GM19239 (cell line): Measurements from ENCODE around the gene LATS1.
"Not testable (repeated sequence)": the region's sequence is repeated elsewhere in the genome, so short reads cannot be mapped to it uniquely, and the experiment has no call there.

ENCODE experiments used
- DNase-seq: peaks from one replicate; pipeline ENCODE4 v3.0.0; 2011; ENCODE audit warnings: low spot score; ENCODE audit not compliant: insufficient read length
- FAIRE-seq: peaks from 2 replicates; lab custom pipeline; 2011; peaks lifted over from hg19 to GRCh38; lab: Jason Lieb, UNC

The LATS1 gene

GRCh38 chr6:149680503-149680902 is 37.4 kb downstream of the LATS1 start:
- no peak for FAIRE-seq

GRCh38 chr6:149672265-149672664 is 45.6 kb downstream of the LATS1 start:
- not testable (repeated sequence) for DNase-seq, FAIRE-seq

More at GRCh38 chr6:149680503-149680902, 37.4 kb downstream of the LATS1 start:
- no peak for DNase-seq

- FAIRE-seq, result no peak
- DNase-seq, result no peak
Observed at GRCh38 chr6:149660028-149660427, 57.9 kb downstream of the LATS1 start.

- no peak for DNase-seq
- no peak for FAIRE-seq
Observed at GRCh38 chr6:149657441-149657840, 60.5 kb downstream of the LATS1 start.

- no peak for FAIRE-seq
Observed at GRCh38 chr6:149651056-149651455, 66.8 kb downstream of the LATS1 start.

GRCh38 chr6:149648148-149649145 is 69.5 kb downstream of the LATS1 start, which contains the start of gene KATNA1:
Gene KATNA1, minus strand, starts transcription at chr6:149648714. Its CDS starts 10,167 bp downstream, at chr6:149638547.
- FAIRE-seq (peak; percentile 92), DNase-seq (peak; percentile 88)

More at GRCh38 chr6:149651056-149651455, 66.8 kb downstream of the LATS1 start:
- no peak for DNase-seq

GRCh38 chr6:149646599-149646998 is 71.3 kb downstream of the LATS1 start:
- FAIRE-seq, result no peak
- no peak for DNase-seq

- DNase-seq, result no peak
- no peak for FAIRE-seq
Observed at GRCh38 chr6:149642829-149643580, 74.9 kb downstream of the LATS1 start.

GRCh38 chr6:149636124-149636523 is 81.8 kb downstream of the LATS1 start:
- no peak for DNase-seq
- FAIRE-seq, result no peak

- FAIRE-seq, result peak; percentile 11
Observed at GRCh38 chr6:149634315-149634714, 83.6 kb downstream of the LATS1 start.

GRCh38 chr6:149628875-149629510 is 88.9 kb downstream of the LATS1 start:
- DNase-seq (no peak), FAIRE-seq (peak; percentile 21)

More at GRCh38 chr6:149634315-149634714, 83.6 kb downstream of the LATS1 start:
- DNase-seq, result no peak

GRCh38 chr6:149627672-149628071 is 90.2 kb downstream of the LATS1 start:
- no peak for FAIRE-seq

GRCh38 chr6:149615805-149616204 is 102.1 kb downstream of the LATS1 start:
- FAIRE-seq, result no peak
- DNase-seq, result no peak

More at GRCh38 chr6:149627672-149628071, 90.2 kb downstream of the LATS1 start:
- no peak for DNase-seq

GRCh38 chr6:149614337-149614736 is 103.6 kb downstream of the LATS1 start:
- no peak for FAIRE-seq

GRCh38 chr6:149608381-149608982 is 109.4 kb downstream of the LATS1 start:
- FAIRE-seq (peak; percentile 71), DNase-seq (no peak)

More at GRCh38 chr6:149614337-149614736, 103.6 kb downstream of the LATS1 start:
- no peak for DNase-seq
